Keratinocyte (primary cell): ENCODE results near the gene MAOB.

Experiments used
- EZH2 ChIP-seq: IDR thresholded peaks from one replicate; pipeline ENCODE4 v1.6.1; 2012; ENCODE audit warnings: inconsistent platforms, mild to moderate bottlenecking, low read length, moderate library complexity
- TF ChIP-seq, protein P1 (sequence below), 3 experiments: IDR thresholded peaks in 1 of 3; conservative IDR thresholded peaks in 1 of 3; optimal IDR thresholded peaks in 1 of 3; 2 replicates in 2 of 3; 3 replicates in 1 of 3; pipeline versions ENCODE3 to v1.5.1; 2011; ENCODE audit warnings: low read length in 3 of 3, mild to moderate bottlenecking in 3 of 3, moderate library complexity in 2 of 3, control low read depth in 1 of 3, inconsistent platforms in 1 of 3; ENCODE audit not compliant: insufficient read depth in 2 of 3; ENCODE audit errors: extremely low read depth in 1 of 3

DNA sequence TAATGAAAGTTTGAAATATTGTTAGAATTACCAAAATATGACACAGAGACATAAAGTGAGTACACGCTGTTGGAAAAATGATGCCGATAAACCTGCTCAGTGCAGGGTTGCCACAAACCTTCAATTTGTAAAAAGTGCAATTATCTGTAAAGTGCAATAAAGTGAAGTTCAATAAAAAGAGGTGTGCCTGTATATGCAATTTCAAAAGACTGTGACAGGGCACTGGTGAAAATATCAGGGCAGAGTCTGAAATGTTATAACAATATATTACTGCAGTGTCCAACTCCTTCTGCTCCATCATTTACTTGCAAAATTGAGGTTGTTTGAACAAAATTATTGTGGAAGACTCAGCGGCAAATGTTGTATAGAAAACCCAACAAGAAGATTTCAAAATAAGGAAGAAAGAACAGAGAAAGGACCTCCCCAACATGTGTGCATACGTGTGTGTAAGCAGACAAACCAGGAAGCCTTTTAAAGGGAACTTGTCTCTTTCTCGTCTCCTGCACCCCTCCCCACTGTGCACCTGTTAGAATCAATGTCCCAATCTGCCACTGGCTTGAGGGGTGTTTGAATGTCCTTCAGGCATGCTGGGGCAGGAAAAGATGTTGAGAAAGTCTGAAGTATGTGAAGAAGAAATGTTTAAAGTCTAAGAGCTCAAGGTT lies 96.2 kb downstream of the MAOB start:
- TF ChIP-seq, protein P1, sequence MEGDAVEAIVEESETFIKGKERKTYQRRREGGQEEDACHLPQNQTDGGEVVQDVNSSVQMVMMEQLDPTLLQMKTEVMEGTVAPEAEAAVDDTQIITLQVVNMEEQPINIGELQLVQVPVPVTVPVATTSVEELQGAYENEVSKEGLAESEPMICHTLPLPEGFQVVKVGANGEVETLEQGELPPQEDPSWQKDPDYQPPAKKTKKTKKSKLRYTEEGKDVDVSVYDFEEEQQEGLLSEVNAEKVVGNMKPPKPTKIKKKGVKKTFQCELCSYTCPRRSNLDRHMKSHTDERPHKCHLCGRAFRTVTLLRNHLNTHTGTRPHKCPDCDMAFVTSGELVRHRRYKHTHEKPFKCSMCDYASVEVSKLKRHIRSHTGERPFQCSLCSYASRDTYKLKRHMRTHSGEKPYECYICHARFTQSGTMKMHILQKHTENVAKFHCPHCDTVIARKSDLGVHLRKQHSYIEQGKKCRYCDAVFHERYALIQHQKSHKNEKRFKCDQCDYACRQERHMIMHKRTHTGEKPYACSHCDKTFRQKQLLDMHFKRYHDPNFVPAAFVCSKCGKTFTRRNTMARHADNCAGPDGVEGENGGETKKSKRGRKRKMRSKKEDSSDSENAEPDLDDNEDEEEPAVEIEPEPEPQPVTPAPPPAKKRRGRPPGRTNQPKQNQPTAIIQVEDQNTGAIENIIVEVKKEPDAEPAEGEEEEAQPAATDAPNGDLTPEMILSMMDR (optimal IDR thresholded peaks at IDR 0.05 in 1 of 3, IDR thresholded peaks at IDR 0.05 in 1 of 3, conservative IDR thresholded peaks at IDR 0.05 in 1 of 3; ENCODE audit: extremely low read depth in 1 of 3, insufficient read depth in 2 of 3, low read length in 3 of 3), result no peak
- no peak for TF ChIP-seq EZH2
